MM.1S (cell line): Measurements from ENCODE around the gene TRIOBP.

ENCODE experiments used
- CTCF ChIP-seq: fragments of 300-600 bp; sonication (generic); IDR thresholded peaks from 2 replicates; pipeline ENCODE4 v1.5.1; 2016; ENCODE audit warnings: antibody characterized with exemption, low read length, mixed read lengths
- EZH2 ChIP-seq: fragments of 300-600 bp; sonication (generic); optimal IDR thresholded peaks from 2 replicates; pipeline ENCODE3; 2017; ENCODE audit warnings: low read depth, mild to moderate bottlenecking, antibody characterized with exemption, low read length, mixed read lengths

- no peak for TF ChIP-seq CTCF
- TF ChIP-seq EZH2, result no peak
Observed at GRCh38 chr22:37714634-37715033, 17.8 kb downstream of the TRIOBP start.
